AG09309 (cell line): Measurements from ENCODE around the gene PEG3.
"Not testable (repeated sequence)": the region's sequence is repeated elsewhere in the genome, so short reads cannot be mapped to it uniquely, and the experiment has no call there.

Source experiments
- DNase-seq: peaks from one replicate; pipeline ENCODE4 v3.0.0-alpha.2; 2010; ENCODE audit warnings: low read depth
- H3K4me3 ChIP-seq: 2 replicates; pipeline ENCODE4 v1.5.1; 2011; ENCODE audit warnings: mild to moderate bottlenecking, low read depth, low read length, moderate library complexity; ENCODE audit not compliant: control insufficient read depth
- TF ChIP-seq, protein P1 (sequence below): IDR thresholded peaks from 2 replicates; pipeline ENCODE4 v1.5.1; 2011; ENCODE audit warnings: mild to moderate bottlenecking, low read depth, low read length, inconsistent platforms; ENCODE audit not compliant: insufficient read depth, control insufficient read depth; ENCODE audit errors: missing control alignments

Gene PEG3

DNA sequence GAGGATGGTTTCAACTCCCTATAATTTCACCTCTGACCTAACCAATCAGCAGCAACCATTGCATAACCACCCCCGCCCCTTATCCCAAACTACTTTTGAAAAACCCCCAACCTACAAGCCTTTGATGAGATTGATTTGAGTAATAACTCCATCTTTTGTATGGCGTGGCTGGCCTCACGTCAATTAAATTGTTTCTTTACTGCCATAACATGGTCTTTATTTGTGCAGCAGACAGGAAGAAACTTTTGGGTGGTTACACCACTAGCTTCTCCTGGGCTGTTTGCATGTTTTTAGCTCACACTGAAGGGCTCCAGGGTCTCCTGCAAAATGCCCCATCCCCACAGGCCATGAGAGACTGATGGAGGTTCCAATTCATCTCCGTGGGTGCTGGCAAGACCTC is 34.0 kb upstream of the PEG3 start:
- TF ChIP-seq, protein P1, sequence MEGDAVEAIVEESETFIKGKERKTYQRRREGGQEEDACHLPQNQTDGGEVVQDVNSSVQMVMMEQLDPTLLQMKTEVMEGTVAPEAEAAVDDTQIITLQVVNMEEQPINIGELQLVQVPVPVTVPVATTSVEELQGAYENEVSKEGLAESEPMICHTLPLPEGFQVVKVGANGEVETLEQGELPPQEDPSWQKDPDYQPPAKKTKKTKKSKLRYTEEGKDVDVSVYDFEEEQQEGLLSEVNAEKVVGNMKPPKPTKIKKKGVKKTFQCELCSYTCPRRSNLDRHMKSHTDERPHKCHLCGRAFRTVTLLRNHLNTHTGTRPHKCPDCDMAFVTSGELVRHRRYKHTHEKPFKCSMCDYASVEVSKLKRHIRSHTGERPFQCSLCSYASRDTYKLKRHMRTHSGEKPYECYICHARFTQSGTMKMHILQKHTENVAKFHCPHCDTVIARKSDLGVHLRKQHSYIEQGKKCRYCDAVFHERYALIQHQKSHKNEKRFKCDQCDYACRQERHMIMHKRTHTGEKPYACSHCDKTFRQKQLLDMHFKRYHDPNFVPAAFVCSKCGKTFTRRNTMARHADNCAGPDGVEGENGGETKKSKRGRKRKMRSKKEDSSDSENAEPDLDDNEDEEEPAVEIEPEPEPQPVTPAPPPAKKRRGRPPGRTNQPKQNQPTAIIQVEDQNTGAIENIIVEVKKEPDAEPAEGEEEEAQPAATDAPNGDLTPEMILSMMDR = no peak
- no peak for DNase-seq
- H3K4me3 ChIP-seq = no peak overlapping the region

- H3K4me3 ChIP-seq = no peak overlapping the region
- TF ChIP-seq, protein P1 = no peak
- no peak for DNase-seq
Observed at GRCh38 chr19:56873493-56873892, 33.0 kb upstream of the PEG3 start.

DNA sequence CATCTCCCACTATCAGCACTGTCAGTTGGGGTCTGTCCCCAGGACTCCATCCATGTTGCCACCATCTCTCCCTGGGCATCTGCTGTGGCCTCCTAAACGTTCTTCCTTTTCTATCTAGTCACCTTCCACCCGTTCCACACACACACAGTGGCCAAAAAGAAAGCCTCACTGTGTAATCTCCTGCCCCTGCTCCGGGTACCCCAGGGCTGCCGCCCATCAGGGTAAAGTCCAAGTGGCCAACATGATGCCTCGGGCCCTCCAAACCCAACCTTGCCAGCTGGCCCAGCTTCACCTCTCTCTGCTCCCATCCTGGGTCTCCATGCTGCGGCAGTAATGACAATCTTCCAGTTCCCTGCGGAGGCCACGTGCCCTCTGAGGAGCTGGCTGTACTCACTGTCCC is 29.4 kb upstream of the PEG3 start:
- no peak for DNase-seq
- H3K4me3 ChIP-seq = no peak overlapping the region
- TF ChIP-seq, protein P1 = no peak

GRCh38 chr19:56868446-56868845 is 27.9 kb upstream of the PEG3 start:
- no peak for DNase-seq
- TF ChIP-seq, protein P1 = no peak

DNA sequence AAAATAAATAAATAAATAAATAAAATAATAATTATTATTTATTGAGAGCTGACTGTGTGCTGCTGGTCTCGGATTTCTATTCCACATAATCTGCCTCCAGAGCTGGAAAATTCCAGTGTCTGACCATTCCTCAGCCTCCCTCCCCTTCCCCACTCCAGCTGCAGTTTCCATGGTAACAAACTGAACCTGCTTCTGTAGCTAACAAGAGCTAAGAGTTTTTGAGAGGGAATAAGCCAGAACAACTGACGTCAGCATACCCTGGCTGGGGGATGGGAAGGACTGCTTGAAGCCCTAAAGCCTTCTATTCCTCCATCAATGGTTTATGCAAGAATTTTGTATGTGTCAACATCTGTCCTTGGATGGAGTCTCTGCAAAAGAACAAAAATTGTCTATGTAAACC is 26.0 kb upstream of the PEG3 start:
- TF ChIP-seq, protein P1 = no peak

More at GRCh38 chr19:56868446-56868845, 27.9 kb upstream of the PEG3 start:
- no peak overlapping the region for H3K4me3 ChIP-seq

DNA sequence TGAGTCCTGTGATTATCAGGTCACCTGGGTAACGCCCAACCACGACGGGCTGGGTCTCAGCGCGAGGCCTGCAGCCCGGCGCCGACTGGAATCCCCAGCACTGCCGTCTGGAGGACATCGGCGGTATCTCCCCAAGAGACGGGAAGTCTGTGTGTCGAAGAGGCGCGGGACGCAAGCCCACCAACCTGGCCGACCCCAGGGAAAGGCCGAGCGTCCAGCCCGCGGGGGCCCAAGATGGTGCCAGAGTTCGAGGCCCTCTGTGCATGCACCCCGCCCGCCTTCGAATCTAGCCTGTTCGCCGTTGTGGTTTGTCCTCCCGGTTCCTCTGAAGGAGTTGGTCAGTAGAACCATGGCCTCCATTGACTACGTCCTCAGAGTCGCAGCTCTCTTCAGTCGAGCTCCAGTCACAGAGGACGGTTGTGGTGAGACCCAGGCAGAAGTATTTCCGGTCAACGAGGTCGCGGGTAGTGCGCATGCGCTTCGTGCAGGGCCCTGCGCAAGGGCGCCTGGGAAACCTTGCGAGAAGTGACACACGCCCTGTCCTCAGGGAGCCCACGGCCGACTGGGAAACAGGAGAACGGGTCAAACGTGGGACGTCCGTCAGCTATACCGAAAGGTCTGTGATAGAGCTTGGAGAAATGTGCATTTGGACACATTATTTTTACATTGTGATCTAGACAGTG is 24.1 kb upstream of the PEG3 start:
- H3K4me3 ChIP-seq = no peak overlapping the region
- no peak for DNase-seq
- TF ChIP-seq, protein P1 = no peak

More for the DNA sequence above, 26.0 kb upstream of the PEG3 start:
- H3K4me3 ChIP-seq = no peak overlapping the region
- DNase-seq = no peak

DNA sequence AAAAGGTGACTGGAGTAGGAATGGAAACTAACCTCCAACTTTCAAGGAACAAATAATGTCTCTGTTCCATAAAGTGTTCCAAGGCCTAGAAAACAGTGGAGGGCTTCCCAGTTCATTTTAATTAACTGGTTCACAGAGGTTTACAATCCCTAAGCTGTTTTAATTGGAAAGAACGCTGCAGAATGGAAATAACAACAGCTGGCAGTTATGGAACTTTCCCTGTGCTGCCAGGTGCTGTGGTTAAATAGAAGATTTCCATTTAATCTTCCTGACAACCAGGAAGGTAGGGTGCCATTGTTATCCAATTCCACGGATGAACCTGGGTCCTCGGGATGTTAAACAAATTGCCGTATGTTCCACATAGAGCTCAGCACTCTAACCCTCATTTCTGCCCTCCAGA is 22.2 kb upstream of the PEG3 start:
- H3K4me3 ChIP-seq = no peak overlapping the region
- TF ChIP-seq, protein P1 = no peak
- DNase-seq = no peak

- DNase-seq, H3K4me3 ChIP-seq: not testable (repeated sequence)
Observed at GRCh38 chr19:56860409-56860808, 19.9 kb upstream of the PEG3 start.
